Activated T-helper 1 cell treated with anti-CD3 and anti-CD28 coated beads, Interleukin-12 subunit alpha, Interleukin-12 subunit beta, Interleukin-2, Interleukin-4 antibody, amounts not matched to agents 30 ng/mL and 10 ng/mL and 1 ng/mL, durations not matched to agents 14 hours and 24 hours and 36 hours (primary cell): ENCODE results near the gene CDC6. TPM values are rescaled to one million over a fixed set of nuclear protein-coding genes. Genes with fewer than 3 reads are reported as not detected.
A peak's percentile ranks its signal among the peaks of the same experiment; 100 is the strongest.

Experiments
- DNase-seq: peaks from one replicate; pipeline ENCODE4 v3.0.0; 2021; ENCODE audit warnings: low spot score
- H3K27ac Mint-ChIP-seq: one replicate; pipeline ENCODE4 v1.8.0; 2021; ENCODE audit warnings: mild to moderate bottlenecking, mixed read lengths
- H3K27me3 Mint-ChIP-seq: one replicate; pipeline ENCODE4 v1.8.0; 2022; ENCODE audit warnings: mild to moderate bottlenecking, moderate library complexity, mixed read lengths; ENCODE audit not compliant: insufficient read depth
- H3K36me3 Mint-ChIP-seq: one replicate; pipeline ENCODE4 v1.8.0; 2021; ENCODE audit warnings: low read depth, mixed read lengths
- H3K4me1 Mint-ChIP-seq: one replicate; pipeline ENCODE4 v1.8.0; 2021; ENCODE audit warnings: low read depth, mixed read lengths
- H3K4me3 Mint-ChIP-seq: one replicate; pipeline ENCODE4 v1.8.0; 2021; ENCODE audit warnings: mild to moderate bottlenecking, moderate library complexity, mixed read lengths
- H3K9me3 Mint-ChIP-seq: one replicate; pipeline ENCODE4 v1.8.0; 2021; ENCODE audit warnings: mixed read lengths
- intact Hi-C: fragments of 100-400 bp; cut with micrococcal nuclease; formaldehyde crosslinking; loops from one replicate; pipeline ENCODE4 v1.15.1; 2024
- total RNA-seq: library from RNA; stranded (reverse); gene quantifications from 2 replicates; pipeline ENCODE4 v1.2.3, GENCODE V29; 2022

CDC6 gene
- total RNA-seq, 1 donor from 2014 or later: 135 TPM

DNA sequence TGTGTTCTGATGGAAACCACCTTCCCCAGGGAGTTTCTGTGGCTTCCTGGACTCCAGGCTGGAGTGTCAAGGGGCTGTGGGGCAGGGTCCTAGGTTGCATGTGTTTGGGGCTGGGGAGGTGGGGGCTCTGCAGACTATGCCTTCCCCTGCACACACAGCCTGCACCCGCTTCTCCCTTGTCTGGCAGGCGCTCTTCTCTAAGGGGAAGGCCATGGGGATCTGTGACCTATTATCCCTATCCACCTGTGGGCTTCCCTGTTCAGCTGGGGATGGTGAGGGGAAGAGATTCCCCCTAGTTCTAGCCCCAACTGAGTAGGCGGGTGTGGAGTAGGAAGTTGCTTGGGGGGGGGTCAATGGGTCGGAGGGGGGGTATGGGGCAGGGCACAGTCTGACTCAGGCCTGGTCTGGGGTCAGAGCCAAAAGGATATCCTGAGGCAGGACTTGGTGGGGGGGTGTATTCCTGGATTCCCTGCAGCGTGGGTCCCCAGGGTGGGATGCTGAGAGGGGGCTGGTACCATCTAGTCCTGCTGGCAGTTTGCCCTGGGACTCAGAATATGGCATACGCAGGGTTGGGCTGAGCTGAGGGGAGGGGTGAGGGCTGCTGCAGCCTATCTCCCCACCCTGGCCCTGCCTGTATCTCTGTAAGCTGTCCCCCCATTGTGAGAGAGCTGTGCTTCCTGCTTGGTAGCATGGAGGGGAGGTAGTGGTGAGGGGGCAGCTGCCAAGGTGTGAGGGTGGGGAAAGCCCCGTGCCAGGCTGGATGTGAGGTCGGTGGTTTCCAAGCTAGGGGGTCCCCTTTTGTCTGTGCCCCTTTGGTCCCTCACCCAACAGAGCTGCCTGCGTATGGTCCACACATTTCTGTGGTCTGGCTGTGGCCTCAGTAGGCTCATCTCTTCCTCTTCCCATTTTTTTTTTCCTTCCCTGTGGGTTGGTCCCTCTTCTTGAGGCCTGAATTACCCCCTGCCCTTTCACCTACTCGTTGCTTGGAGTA, 36.0 kb downstream of the CDC6 start:
- intact Hi-C loops: loop anchor here (1.0 to 10.0 kb wide), 7 partner anchors 95 to 1341 kb away; no protein-coding TSS in a partner anchor
- DNase-seq: peak; percentile 36
- Mint-ChIP-seq H3K4me3 (peak overlapping the region; percentile 95), H3K36me3 (peaks cover 2% of the 10 kb centered on the region), H3K27me3 (no peaks in the 10 kb centered on the region), H3K9me3 (no peaks in the 10 kb centered on the region), H3K4me1 (peaks cover 95% of the 10 kb centered on the region), H3K27ac (peak overlapping the region; percentile 98)

- peaks cover 4% of the 10 kb centered on the region for H3K36me3 Mint-ChIP-seq
- intact Hi-C loops: loop anchor here (1.0 to 10.0 kb wide), 4 partner anchors 7 to 1339 kb away; no protein-coding TSS in a partner anchor
Observed at GRCh38 chr17:40325156-40326013, 37.7 kb downstream of the CDC6 start.

GRCh38 chr17:40326014-40326831, 38.5 kb downstream of the CDC6 start:
- Mint-ChIP-seq H3K27me3 (no peaks in the 10 kb centered on the region), H3K27ac (peak overlapping the region; percentile 95), H3K4me1 (peaks cover 92% of the 10 kb centered on the region), H3K36me3 (peaks cover 7% of the 10 kb centered on the region), H3K9me3 (no peaks in the 10 kb centered on the region), H3K4me3 (peak overlapping the region; percentile 73)
- DNase-seq: peak; percentile 41
- intact Hi-C loops: loop anchor here (1.0 to 10.0 kb wide), 3 partner anchors 8 to 1339 kb away; no protein-coding TSS in a partner anchor

More at GRCh38 chr17:40325156-40326013, 37.7 kb downstream of the CDC6 start:
- no peaks in the 10 kb centered on the region for H3K9me3 Mint-ChIP-seq
- peak overlapping the region; percentile 73 for H3K4me3 Mint-ChIP-seq
- peak; percentile 16 for DNase-seq
- peaks cover 92% of the 10 kb centered on the region for H3K4me1 Mint-ChIP-seq
- peak overlapping the region; percentile 95 for H3K27ac Mint-ChIP-seq
- H3K27me3 Mint-ChIP-seq: no peaks in the 10 kb centered on the region

- peak overlapping the region; percentile 73 for H3K4me3 Mint-ChIP-seq
- H3K9me3 Mint-ChIP-seq: no peaks in the 10 kb centered on the region
- intact Hi-C loops: loop anchor here (1.0 to 10.0 kb wide), 3 partner anchors 9 to 1338 kb away; no protein-coding TSS in a partner anchor
- no peaks in the 10 kb centered on the region for H3K27me3 Mint-ChIP-seq
- H3K27ac Mint-ChIP-seq: peak overlapping the region; percentile 95
- peaks cover 10% of the 10 kb centered on the region for H3K36me3 Mint-ChIP-seq
- DNase-seq: no peak
- peaks cover 92% of the 10 kb centered on the region for H3K4me1 Mint-ChIP-seq
Observed at GRCh38 chr17:40326832-40327199, 39.1 kb downstream of the CDC6 start.

GRCh38 chr17:40327244-40327729, 39.6 kb downstream of the CDC6 start:
- H3K4me1 Mint-ChIP-seq: peaks cover 89% of the 10 kb centered on the region
- no peak for DNase-seq
- peaks cover 10% of the 10 kb centered on the region for H3K36me3 Mint-ChIP-seq
- no peaks in the 10 kb centered on the region for H3K27me3 Mint-ChIP-seq
- peak overlapping the region; percentile 95 for H3K27ac Mint-ChIP-seq
- H3K9me3 Mint-ChIP-seq: no peaks in the 10 kb centered on the region
- peak overlapping the region; percentile 73 for H3K4me3 Mint-ChIP-seq
- intact Hi-C loops: loop anchor here (2.0 to 10.0 kb wide), 2 partner anchors 32 to 1338 kb away; no protein-coding TSS in a partner anchor

GRCh38 chr17:40327735-40328385, 40.2 kb downstream of the CDC6 start:
- DNase-seq: no peak
- Mint-ChIP-seq H3K4me1 (peaks cover 89% of the 10 kb centered on the region), H3K27me3 (no peaks in the 10 kb centered on the region), H3K36me3 (peaks cover 14% of the 10 kb centered on the region), H3K27ac (peak overlapping the region; percentile 95), H3K9me3 (no peaks in the 10 kb centered on the region), H3K4me3 (peak overlapping the region; percentile 73)
- intact Hi-C loops: loop anchor here (2.0 to 10.0 kb wide), 2 partner anchors 31 to 1337 kb away; no protein-coding TSS in a partner anchor

DNA sequence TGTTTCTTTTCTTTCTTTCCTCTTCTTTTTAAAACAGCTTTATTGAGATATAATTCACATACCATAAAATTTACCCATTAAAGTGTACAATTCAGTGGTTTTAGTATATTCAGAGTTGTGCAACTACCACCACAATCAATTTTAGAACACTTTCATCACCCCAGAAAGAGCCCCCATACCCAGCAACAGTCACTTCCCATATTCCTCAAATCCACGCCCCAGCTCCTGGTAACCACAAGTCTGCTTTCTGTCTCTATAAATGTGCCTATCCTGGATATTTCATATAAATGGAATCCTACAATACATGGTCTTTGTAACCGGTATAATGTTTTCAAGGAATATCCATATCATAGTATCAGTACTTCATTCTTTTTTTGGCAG, 40.7 kb downstream of the CDC6 start:
- intact Hi-C loops: loop anchor here (10.0 kb wide), 1 partner anchor 1336 kb away; no protein-coding TSS in a partner anchor
- Mint-ChIP-seq H3K36me3 (peaks cover 17% of the 10 kb centered on the region), H3K27ac (peak overlapping the region; percentile 80), H3K27me3 (no peaks in the 10 kb centered on the region), H3K4me1 (peaks cover 89% of the 10 kb centered on the region), H3K4me3 (peak overlapping the region; percentile 29), H3K9me3 (no peaks in the 10 kb centered on the region)
- no peak for DNase-seq

DNA sequence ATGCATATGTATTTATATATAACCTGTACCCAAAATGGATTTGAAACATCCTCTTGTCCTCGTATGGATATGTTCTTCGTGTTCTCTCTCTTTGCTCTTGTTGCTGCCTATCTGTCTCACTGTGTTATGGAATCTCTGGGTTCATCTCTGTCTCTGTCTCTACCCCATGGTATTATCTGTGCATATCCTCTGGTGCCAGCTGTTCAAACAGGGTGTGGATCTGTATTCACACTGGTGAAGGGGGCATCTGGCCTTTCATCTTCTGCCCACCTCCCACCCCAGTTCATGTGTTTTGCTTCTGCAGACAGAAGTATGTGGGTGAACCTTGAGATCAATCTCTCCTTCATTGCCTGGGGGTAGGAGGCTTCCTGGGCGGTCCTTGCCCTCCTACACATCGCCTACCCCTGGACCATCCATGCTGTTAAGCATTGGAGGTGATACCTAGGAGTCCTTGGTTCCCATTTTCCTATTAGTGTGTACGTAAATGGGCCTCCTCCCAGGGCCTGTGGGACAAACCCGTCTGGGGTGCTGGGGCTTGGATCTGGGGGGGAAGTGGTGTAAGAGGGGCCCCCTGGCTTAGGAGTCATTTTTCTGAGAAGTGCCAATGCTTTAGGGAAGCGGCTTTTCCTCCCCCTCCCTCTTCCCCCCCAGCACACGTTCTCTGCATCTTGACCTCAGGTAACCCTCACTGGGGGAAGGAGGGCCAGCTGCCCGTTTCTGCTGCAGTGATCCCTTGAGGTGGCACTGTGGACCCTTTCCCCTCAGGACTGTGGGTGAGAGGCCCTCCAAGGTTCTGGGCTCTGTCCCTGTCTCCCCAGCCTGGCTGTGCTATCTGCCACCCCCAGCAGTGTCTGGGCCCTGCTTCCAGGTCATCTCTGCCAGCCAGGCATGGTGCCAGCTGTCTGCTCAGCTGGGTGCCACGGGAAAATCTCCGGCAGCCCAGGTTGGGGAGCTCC, 42.4 kb downstream of the CDC6 start:
- Mint-ChIP-seq H3K27me3 (no peaks in the 10 kb centered on the region), H3K27ac (peak overlapping the region; percentile 79), H3K36me3 (peaks cover 22% of the 10 kb centered on the region), H3K4me3 (peak overlapping the region; percentile 31), H3K9me3 (no peaks in the 10 kb centered on the region), H3K4me1 (peaks cover 92% of the 10 kb centered on the region)
- DNase-seq: no peak
- intact Hi-C loops: loop anchor here (10.0 kb wide), 1 partner anchor 1335 kb away; no protein-coding TSS in a partner anchor

DNA sequence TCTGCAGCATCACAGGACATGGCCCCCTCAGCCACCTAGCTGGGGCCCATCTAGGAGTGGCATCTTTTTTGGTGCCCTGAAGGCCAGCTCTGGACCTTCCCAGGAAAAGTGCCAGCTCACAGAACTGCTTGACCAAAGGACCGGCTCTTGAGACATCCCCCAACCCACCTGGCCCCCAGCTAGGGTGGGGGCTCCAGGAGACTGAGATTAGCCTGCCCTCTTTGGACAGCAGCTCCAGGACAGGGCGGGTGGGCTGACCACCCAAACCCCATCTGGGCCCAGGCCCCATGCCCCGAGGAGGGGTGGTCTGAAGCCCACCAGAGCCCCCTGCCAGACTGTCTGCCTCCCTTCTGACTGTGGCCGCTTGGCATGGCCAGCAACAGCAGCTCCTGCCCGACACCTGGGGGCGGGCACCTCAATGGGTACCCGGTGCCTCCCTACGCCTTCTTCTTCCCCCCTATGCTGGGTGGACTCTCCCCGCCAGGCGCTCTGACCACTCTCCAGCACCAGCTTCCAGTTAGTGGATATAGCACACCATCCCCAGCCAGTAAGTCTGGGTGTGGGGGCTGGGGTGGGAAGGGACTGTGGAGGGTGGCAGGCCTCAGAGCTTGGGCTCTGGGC, 43.3 kb downstream of the CDC6 start:
- Mint-ChIP-seq H3K27ac (peak overlapping the region; percentile 79), H3K36me3 (peaks cover 22% of the 10 kb centered on the region), H3K4me1 (peaks cover 87% of the 10 kb centered on the region), H3K9me3 (no peaks in the 10 kb centered on the region), H3K27me3 (no peaks in the 10 kb centered on the region), H3K4me3 (peak overlapping the region; percentile 50)
- DNase-seq: no peak
- intact Hi-C loops: no loop called here
